ENCODE data around the gene SHC2. TPM values are rescaled to one million over a fixed set of nuclear protein-coding genes. Genes with fewer than 3 reads are reported as not detected.
A peak's percentile ranks its signal among the peaks of the same experiment; 100 is the strongest.

Gene SHC2
- total RNA-seq, 1 donor from 2014 or later = 35.4 TPM

DNA sequence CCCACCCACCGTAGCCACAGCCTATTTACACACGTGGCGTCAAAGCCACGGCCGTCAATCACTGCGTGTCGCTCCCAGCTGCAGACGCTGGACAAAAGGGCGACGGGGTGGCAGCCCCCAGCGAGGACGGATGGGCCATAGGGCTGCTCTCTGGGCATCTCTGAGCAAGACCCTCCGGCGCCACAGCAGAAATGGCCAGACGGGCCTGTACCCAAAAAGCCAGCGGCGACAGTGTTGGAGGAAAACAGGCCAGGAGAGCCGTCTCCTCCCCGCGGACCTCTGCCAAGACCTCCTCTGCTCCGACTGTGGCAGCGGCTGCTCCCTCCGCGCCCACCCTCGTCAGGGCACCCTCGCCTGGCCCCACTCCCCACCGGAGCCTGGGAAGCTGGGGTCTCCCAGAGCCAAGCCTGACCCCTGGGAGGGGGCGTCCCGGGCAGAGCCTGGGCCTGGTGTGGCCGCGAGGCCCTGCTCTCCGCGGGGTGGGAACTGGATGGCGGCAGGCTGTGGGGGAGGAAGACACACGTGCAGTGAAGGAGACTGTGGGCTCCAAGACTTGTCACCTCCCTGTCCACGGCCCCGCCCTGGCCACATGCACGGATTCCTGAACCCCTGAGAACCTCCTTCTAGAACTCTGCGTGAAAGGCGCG is 54.6 kb downstream of the SHC2 start:
- TF ChIP-seq, protein P1, sequence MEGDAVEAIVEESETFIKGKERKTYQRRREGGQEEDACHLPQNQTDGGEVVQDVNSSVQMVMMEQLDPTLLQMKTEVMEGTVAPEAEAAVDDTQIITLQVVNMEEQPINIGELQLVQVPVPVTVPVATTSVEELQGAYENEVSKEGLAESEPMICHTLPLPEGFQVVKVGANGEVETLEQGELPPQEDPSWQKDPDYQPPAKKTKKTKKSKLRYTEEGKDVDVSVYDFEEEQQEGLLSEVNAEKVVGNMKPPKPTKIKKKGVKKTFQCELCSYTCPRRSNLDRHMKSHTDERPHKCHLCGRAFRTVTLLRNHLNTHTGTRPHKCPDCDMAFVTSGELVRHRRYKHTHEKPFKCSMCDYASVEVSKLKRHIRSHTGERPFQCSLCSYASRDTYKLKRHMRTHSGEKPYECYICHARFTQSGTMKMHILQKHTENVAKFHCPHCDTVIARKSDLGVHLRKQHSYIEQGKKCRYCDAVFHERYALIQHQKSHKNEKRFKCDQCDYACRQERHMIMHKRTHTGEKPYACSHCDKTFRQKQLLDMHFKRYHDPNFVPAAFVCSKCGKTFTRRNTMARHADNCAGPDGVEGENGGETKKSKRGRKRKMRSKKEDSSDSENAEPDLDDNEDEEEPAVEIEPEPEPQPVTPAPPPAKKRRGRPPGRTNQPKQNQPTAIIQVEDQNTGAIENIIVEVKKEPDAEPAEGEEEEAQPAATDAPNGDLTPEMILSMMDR (conservative IDR thresholded peaks at IDR 0.05) = no peak
- H3K9me3 Mint-ChIP-seq = no peaks in the 10 kb centered on the region

DNA sequence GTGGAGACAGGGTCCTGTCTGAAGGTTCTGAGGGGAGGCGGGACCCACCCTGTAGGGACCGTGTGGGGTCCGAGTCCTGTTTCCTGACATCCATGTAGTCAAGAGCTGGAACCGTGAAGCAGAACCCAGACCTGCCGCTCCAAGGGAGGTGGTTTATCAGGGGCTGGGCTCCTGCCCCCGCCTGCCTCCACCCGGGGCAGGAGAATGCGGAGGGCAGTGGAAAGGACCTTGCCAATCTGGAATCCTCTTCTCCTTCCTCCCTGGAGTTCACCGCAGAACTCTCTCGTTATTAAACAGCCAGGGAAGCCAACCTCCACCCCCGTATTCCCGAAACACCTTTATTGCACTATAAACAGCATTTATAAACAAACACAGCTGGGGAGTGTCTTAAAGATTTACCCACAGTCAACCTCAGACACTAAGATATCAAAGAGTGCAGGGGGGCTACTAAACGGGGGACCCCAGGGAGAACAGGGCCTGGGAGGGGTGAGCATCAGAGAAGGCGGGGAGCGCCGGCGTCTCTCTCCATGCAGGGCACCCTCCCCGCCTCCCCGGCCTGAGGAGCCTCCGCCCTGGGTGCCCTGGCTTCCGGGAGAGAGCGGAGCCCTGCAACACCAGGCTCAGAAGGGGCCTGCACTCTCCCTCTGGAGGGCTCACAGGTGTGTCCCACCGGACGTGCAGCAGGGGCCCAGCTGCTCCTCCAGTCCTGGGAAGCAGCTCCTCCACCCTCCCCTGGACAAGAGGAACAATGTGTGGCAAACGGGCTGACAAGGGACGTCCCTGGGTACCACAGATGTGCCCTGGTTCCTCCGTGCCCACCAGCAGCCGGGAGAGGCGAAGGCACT is 55.5 kb downstream of the SHC2 start:
- H3K4me1 Mint-ChIP-seq (ENCODE audit: unreplicated experiment) = peaks cover 12% of the 10 kb centered on the region
- H3K27ac Mint-ChIP-seq = peak overlapping the region; percentile 18
- no peaks in the 10 kb centered on the region for H3K9me3 Mint-ChIP-seq
- DNase-seq (ENCODE audit: extremely low spot score, unreplicated experiment) = no peak
- H3K36me3 Mint-ChIP-seq = no peaks in the 10 kb centered on the region
- TF ChIP-seq, protein P1 (conservative IDR thresholded peaks at IDR 0.05) = no peak
- H3K27me3 Mint-ChIP-seq = peaks cover 7% of the 10 kb centered on the region
- H3K4me3 Mint-ChIP-seq = peak overlapping the region; percentile 36

More for the DNA sequence above, 54.6 kb downstream of the SHC2 start:
- Mint-ChIP-seq H3K27me3 (peaks cover 7% of the 10 kb centered on the region), H3K36me3 (no peaks in the 10 kb centered on the region), H3K4me3 (peak overlapping the region; percentile 36), H3K27ac (no peak overlapping the region), H3K4me1 (ENCODE audit: unreplicated experiment) (peaks cover 12% of the 10 kb centered on the region)
- DNase-seq (ENCODE audit: extremely low spot score, unreplicated experiment) = no peak

DNA sequence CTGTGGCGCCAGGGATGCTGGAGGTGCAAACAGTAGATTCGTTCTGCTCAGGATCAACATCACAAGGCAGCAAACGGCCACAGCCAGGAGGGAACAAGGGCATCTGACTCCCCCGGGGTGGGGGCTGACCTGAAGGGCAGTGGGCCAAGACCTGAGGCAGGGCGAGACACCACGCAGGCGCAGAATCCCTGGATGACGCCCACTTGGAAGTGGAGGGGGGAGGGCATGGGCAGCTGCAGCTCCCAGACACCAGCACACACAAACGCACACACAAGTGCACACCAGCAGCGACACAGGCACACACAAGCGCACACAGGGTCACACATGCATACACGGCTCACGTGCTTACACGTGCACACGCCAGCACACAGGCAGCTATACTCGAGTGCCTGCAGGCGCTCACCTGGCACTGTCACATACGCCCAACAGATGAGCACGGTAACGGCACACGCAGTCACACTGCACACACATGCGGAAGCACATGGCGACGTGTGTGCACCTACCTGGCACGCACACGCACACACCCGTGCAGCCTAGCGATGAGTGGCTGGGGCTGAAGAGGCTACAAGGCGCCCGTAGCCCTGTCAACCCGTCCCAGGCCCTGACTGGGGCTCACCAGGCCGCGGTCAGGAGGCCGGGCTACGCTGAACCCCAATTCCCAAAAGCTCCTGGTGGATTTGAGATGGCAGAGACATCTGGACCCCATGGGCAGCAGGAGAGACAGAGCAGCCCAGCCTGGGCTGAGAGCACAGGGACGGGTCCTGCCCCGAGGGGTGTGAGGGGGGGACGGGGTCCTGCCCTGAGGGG is 57.4 kb downstream of the SHC2 start:
- Mint-ChIP-seq H3K27ac (peak overlapping the region; percentile 36), H3K4me3 (no peak overlapping the region), H3K36me3 (no peaks in the 10 kb centered on the region), H3K9me3 (no peaks in the 10 kb centered on the region), H3K27me3 (no peaks in the 10 kb centered on the region), H3K4me1 (ENCODE audit: unreplicated experiment) (peaks cover 7% of the 10 kb centered on the region)
- TF ChIP-seq, protein P1 (conservative IDR thresholded peaks at IDR 0.05) = no peak
- no peak for DNase-seq (ENCODE audit: extremely low spot score, unreplicated experiment)

DNA sequence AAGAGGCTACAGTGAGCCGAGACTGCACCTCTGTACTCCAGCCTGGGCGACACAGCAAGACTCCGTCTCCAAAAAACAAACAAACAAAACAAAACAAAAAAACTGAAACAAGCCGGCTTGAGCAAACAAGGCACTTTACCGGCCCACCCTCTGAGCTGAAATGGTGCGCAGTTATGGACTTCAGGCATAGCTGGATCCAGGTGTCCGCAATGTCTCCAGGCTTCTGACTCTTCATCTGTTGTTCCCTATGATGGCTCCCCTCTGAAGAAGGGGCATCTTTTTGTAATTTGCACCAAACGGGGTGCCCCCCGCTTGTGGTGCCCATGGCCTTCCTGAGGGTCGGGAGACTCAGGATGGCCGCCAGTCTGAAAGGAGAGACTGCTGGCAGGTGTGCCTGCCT is 58.0 kb downstream of the SHC2 start:
- TF ChIP-seq, protein P1 (conservative IDR thresholded peaks at IDR 0.05) = no peak
- DNase-seq (ENCODE audit: extremely low spot score, unreplicated experiment) = no peak
- H3K4me3 Mint-ChIP-seq = no peak overlapping the region
- peaks cover under 1% of the 10 kb centered on the region for H3K27me3 Mint-ChIP-seq
- H3K9me3 Mint-ChIP-seq = no peaks in the 10 kb centered on the region
- peaks cover 7% of the 10 kb centered on the region for H3K4me1 Mint-ChIP-seq (ENCODE audit: unreplicated experiment)
- no peak overlapping the region for H3K27ac Mint-ChIP-seq
- no peaks in the 10 kb centered on the region for H3K36me3 Mint-ChIP-seq

DNA sequence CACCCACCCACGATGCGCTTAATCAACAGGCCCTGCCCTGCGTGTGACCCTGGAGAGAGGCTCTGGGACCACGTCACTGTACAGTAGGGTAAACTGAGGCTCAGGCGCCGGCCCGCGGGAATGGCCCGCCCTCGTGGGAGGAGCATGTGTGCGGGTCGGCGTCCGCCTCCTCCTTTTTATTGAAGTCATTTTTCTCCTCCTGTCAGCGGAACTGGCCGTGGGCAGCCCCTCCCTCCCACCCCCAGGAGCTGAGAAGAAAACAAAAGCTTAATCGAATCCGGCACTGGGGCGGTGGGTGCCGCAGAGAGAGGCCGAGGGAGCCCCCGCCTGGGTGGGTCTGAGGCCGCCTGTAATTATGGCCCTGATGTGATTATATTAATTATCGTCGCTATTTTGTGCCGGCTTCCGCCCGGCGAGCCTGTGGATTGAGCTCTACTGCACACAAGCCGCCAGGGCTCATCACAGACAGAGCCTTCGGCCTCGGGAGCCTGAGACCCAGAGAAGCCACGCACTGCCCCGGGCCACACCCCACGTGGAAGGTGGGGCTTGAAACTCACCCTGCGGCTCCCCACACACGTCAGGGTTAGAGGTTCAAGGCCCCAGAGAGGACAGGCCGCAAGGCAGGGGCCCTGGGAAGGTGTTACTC is 58.8 kb downstream of the SHC2 start:
- TF ChIP-seq, protein P1 (conservative IDR thresholded peaks at IDR 0.05) = no peak
- Mint-ChIP-seq H3K9me3 (no peaks in the 10 kb centered on the region), H3K4me3 (peak overlapping the region; percentile 54), H3K4me1 (ENCODE audit: unreplicated experiment) (peaks cover 7% of the 10 kb centered on the region), H3K36me3 (no peaks in the 10 kb centered on the region), H3K27me3 (peaks cover 3% of the 10 kb centered on the region), H3K27ac (no peak overlapping the region)
- DNase-seq (ENCODE audit: extremely low spot score, unreplicated experiment) = no peak

Data from type B pancreatic cell (in vitro differentiated cells).